B cell (primary cell): ENCODE measurements around the gene NLRP1. TPM values are rescaled to one million over a fixed set of nuclear protein-coding genes. Genes with fewer than 3 reads are reported as not detected.

Source experiments
- ATAC-seq: fragments of 200-7000 bp; cut with Tn5 transposase; one replicate; pipeline ENCODE4 v1.10.0; 2021; ENCODE audit warnings: low read depth, mild to moderate bottlenecking, moderate number of reproducible peaks, moderate library complexity
- CTCF ChIA-PET: fragments of 350-600 bp; sonication (Branson Sonifier 250); formaldehyde crosslinking; loops from one replicate; lab custom pipeline; 2021; ENCODE audit warnings: antibody characterized with exemption, inconsistent platforms; lab: Charles Lee
- POLR2A ChIA-PET: fragments of 350-600 bp; sonication (Branson Sonifier 250); formaldehyde crosslinking; loops from one replicate; lab custom pipeline; 2021; ENCODE audit warnings: antibody characterized with exemption; lab: Charles Lee
- DNase-seq: peaks from one replicate; pipeline ENCODE4 v3.0.0; 2013
- H2AFZ ChIP-seq: 2 replicates; pipeline ENCODE4 v1.6.1; 2012; ENCODE audit warnings: mild to moderate bottlenecking, low read depth, low read length; ENCODE audit not compliant: insufficient read depth, poor library complexity, severe bottlenecking
- H3K27ac ChIP-seq, 2 donors: 1 replicate in 1 of 2; 2 replicates in 1 of 2; pipeline ENCODE4 v1.5.1; 2012 to 2013; ENCODE audit warnings: low read length in 2 of 2, mild to moderate bottlenecking in 2 of 2, moderate library complexity in 1 of 2
- H3K27me3 ChIP-seq, 4 experiments: fragments of 200-600 bp in 1 of 4; sonication (generic) in 1 of 4; replicated peaks in 1 of 4; 1 replicate in 2 of 4; 2 replicates in 2 of 4; pipeline versions ENCODE4 v1.6.1 to v1.7.0; 2013 to 2016; ENCODE audit warnings: low read length in 3 of 4, mild to moderate bottlenecking in 2 of 4, mixed read lengths in 1 of 4, moderate library complexity in 1 of 4; ENCODE audit not compliant: insufficient read depth in 4 of 4, control insufficient read depth in 3 of 4; ENCODE audit errors: control extremely low read depth in 1 of 4
- H3K36me3 ChIP-seq, 2 experiments: replicated peaks in 1 of 2; 1 replicate in 1 of 2; 2 replicates in 1 of 2; pipeline versions ENCODE4 v1.6.1 to v1.7.1; 2013; ENCODE audit warnings: low read length in 1 of 2; ENCODE audit not compliant: insufficient read depth in 2 of 2, control insufficient read depth in 1 of 2; ENCODE audit errors: control extremely low read depth in 1 of 2, extremely low read depth in 1 of 2
- H3K4me1 ChIP-seq, 2 donors: fragments of 200-600 bp in 1 of 2; sonication (generic) in 1 of 2; 1 replicate in 1 of 2; 2 replicates in 1 of 2; pipeline versions ENCODE4 v1.5.1 to v1.6.1; 2013 to 2017; ENCODE audit warnings: low read length in 2 of 2; ENCODE audit not compliant: control insufficient read depth in 2 of 2, insufficient read depth in 2 of 2
- H3K4me2 ChIP-seq: replicated peaks from 2 replicates; pipeline ENCODE3; 2012; ENCODE audit warnings: mild to moderate bottlenecking, low read depth, low read length; ENCODE audit not compliant: poor library complexity, severe bottlenecking
- H3K4me3 ChIP-seq, 5 experiments: fragments of 200-600 bp in 1 of 5; sonication (generic) in 1 of 5; 1 replicate in 3 of 5; 2 replicates in 2 of 5; pipeline versions ENCODE4 v1.5.1 to v1.7.0; 2011 to 2016; ENCODE audit warnings: low read length in 4 of 5, mild to moderate bottlenecking in 4 of 5, low read depth in 2 of 5, control low read depth in 1 of 5, moderate library complexity in 1 of 5; ENCODE audit not compliant: insufficient read depth in 1 of 5; ENCODE audit errors: control extremely low read depth in 1 of 5, extremely low read depth in 1 of 5
- H3K79me2 ChIP-seq: fragments of 200-600 bp; sonication (generic); one replicate; pipeline ENCODE4 v1.6.0; 2016; ENCODE audit warnings: low read length; ENCODE audit not compliant: control insufficient read depth, insufficient read depth
- H3K9ac ChIP-seq: fragments of 200-600 bp; sonication (generic); 2 replicates; pipeline ENCODE4 v1.6.1; 2017; ENCODE audit warnings: mild to moderate bottlenecking, low read length, moderate library complexity
- H3K9me3 ChIP-seq, 3 donors: one replicate each; pipeline versions ENCODE4 v1.6.1 to v1.7.1; 2013; ENCODE audit warnings: low read length in 2 of 3; ENCODE audit not compliant: control insufficient read depth in 2 of 3, insufficient read depth in 1 of 3; ENCODE audit errors: control extremely low read depth in 1 of 3
- H4K20me1 ChIP-seq: 2 replicates; pipeline ENCODE4 v1.6.0; 2012; ENCODE audit warnings: mild to moderate bottlenecking, low read length; ENCODE audit not compliant: insufficient read depth, control insufficient read depth, poor library complexity, severe bottlenecking
- H3K27ac Mint-ChIP-seq: one replicate; pipeline ENCODE4 v1.8.0; 2021; ENCODE audit warnings: mixed read lengths
- H3K27me3 Mint-ChIP-seq: one replicate; pipeline ENCODE4 v1.8.0; 2021; ENCODE audit warnings: mixed read lengths
- H3K4me1 Mint-ChIP-seq: one replicate; pipeline ENCODE4 v1.8.0; 2021; ENCODE audit warnings: mixed read lengths
- H3K4me3 Mint-ChIP-seq: one replicate; pipeline ENCODE4 v1.8.0; 2021; ENCODE audit warnings: mixed read lengths
- H3K9me3 Mint-ChIP-seq: one replicate; pipeline ENCODE4 v1.8.0; 2022; ENCODE audit warnings: mixed read lengths; ENCODE audit not compliant: insufficient read depth
- EZH2 ChIP-seq: IDR thresholded peaks from 2 replicates; pipeline ENCODE4 v1.6.1; 2012; ENCODE audit warnings: borderline replicate concordance, low read depth, mild to moderate bottlenecking, moderate library complexity, low read length; ENCODE audit not compliant: insufficient read depth, poor library complexity, severe bottlenecking
- WGBS: methylation state at CpG from one replicate; pipeline ENCODE4 v1.1.5; 2013; ENCODE audit warnings: missing lambda C conversion rate; ENCODE audit not compliant: insufficient coverage; 5-methylcytosine and 5-hydroxymethylcytosine counted together
- intact Hi-C: fragments of 100-400 bp; cut with micrococcal nuclease; formaldehyde crosslinking; loops from one replicate; pipeline ENCODE4 v1.10.0; 2022
- polyA plus RNA-seq: library from polyadenylated mRNA; depleted of rRNA; stranded (reverse); fragments of >200 nt; gene quantifications from 2 replicates; pipeline ENCODE4 v1.2.3, GENCODE V29; 2012
- total RNA-seq, 2 donors: library from RNA; stranded (reverse); fragments of 120-200 nt in 1 of 2; gene quantifications; 1 replicate in 1 of 2; 2 replicates in 1 of 2; pipeline versions ENCODE4 v1.2.3 to v1.2.4, GENCODE V29; 2013 to 2022
- TF ChIP-seq, protein P1 (sequence below): fragments of 200-600 bp; IDR thresholded peaks from one replicate; pipeline ENCODE4 v1.8.0; 2022; ENCODE audit warnings: antibody characterized with exemption, mild to moderate bottlenecking

The NLRP1 gene
- total and polyA plus RNA-seq, 2 donors (not counting 1 experiment from before 2014, with no cell fraction given), result 141 to 189 TPM

GRCh38 chr17:5607946-5608345, 23.6 kb upstream of the NLRP1 start:
- ATAC-seq (no peak), DNase-seq (no peak)
- no peak overlapping the region for H3K4me3 ChIP-seq
- Mint-ChIP-seq H3K4me3 (no peak overlapping the region), H3K27me3 (peaks cover 17% of the 10 kb centered on the region), H3K9me3 (no peaks in the 10 kb centered on the region), H3K4me1 (peaks cover 4% of the 10 kb centered on the region), H3K27ac (no peak overlapping the region)
- H3K27ac ChIP-seq, result no peak overlapping the region
- peaks cover 0 to 5% (median 0%) of the 10 kb centered on the region in 4 experiments for H3K27me3 ChIP-seq
- no peak overlapping the region for H2AFZ ChIP-seq
- 94% methylated on average over 2 of the region's 3 CpGs for WGBS
- H3K9me3 ChIP-seq, result no peaks in the 10 kb centered on the region
- no peak overlapping the region for H3K4me2 ChIP-seq
- no peaks in the 10 kb centered on the region for H4K20me1 ChIP-seq
- intact Hi-C loops, result no loop called here
- no peaks in the 10 kb centered on the region for H3K4me1 ChIP-seq
- CTCF ChIA-PET, result no interaction called here
- POLR2A ChIA-PET, result no interaction called here
- H3K79me2 ChIP-seq, result no peaks in the 10 kb centered on the region
- TF ChIP-seq, protein P1, sequence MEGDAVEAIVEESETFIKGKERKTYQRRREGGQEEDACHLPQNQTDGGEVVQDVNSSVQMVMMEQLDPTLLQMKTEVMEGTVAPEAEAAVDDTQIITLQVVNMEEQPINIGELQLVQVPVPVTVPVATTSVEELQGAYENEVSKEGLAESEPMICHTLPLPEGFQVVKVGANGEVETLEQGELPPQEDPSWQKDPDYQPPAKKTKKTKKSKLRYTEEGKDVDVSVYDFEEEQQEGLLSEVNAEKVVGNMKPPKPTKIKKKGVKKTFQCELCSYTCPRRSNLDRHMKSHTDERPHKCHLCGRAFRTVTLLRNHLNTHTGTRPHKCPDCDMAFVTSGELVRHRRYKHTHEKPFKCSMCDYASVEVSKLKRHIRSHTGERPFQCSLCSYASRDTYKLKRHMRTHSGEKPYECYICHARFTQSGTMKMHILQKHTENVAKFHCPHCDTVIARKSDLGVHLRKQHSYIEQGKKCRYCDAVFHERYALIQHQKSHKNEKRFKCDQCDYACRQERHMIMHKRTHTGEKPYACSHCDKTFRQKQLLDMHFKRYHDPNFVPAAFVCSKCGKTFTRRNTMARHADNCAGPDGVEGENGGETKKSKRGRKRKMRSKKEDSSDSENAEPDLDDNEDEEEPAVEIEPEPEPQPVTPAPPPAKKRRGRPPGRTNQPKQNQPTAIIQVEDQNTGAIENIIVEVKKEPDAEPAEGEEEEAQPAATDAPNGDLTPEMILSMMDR, result no peak
- TF ChIP-seq EZH2, result no peak
- no peak overlapping the region for H3K9ac ChIP-seq
- no peaks in the 10 kb centered on the region for H3K36me3 ChIP-seq

- ATAC-seq (no peak), DNase-seq (no peak)
- peaks cover 33% of the 10 kb centered on the region for H3K27me3 Mint-ChIP-seq
- H3K27ac Mint-ChIP-seq, result no peak overlapping the region
- no peaks in the 10 kb centered on the region for H3K9me3 Mint-ChIP-seq
- ChIA-PET POLR2A (no interaction called here), CTCF (interaction anchor here (1.9 kb wide), 1 partner anchor 13 kb away, joined by 5 read pairs; no protein-coding TSS in a partner anchor)
- no peak overlapping the region for H3K4me2 ChIP-seq
- no peak overlapping the region for H3K9ac ChIP-seq
- intact Hi-C loops, result no loop called here
- no peak overlapping the region for H3K4me3 ChIP-seq
- H3K4me1 Mint-ChIP-seq, result no peaks in the 10 kb centered on the region
- 100% methylated on average over 1 of the region's 4 CpGs for WGBS
- H3K4me3 Mint-ChIP-seq, result no peak overlapping the region
- no peak overlapping the region for H3K27ac ChIP-seq
- H3K36me3 ChIP-seq, result no peaks in the 10 kb centered on the region
- H3K4me1 ChIP-seq, result no peaks in the 10 kb centered on the region
- no peaks in the 10 kb centered on the region for H3K9me3 ChIP-seq
- no peak for TF ChIP-seq EZH2
- TF ChIP-seq, protein P1, result no peak
- no peak overlapping the region for H2AFZ ChIP-seq
- no peaks in the 10 kb centered on the region for H4K20me1 ChIP-seq
- H3K27me3 ChIP-seq, result peaks cover 0 to 7% (median 4%) of the 10 kb centered on the region in 4 experiments
- no peaks in the 10 kb centered on the region for H3K79me2 ChIP-seq
Observed at GRCh38 chr17:5605452-5605851, 21.1 kb upstream of the NLRP1 start.
